Activated CD4-positive, alpha-beta T cell treated with anti-CD3 and anti-CD28 coated beads for 24 hours (primary cell): ENCODE results near the gene TMEM217.

Experiments used
- DNase-seq, 2 donors: peaks; one replicate each; pipeline ENCODE4 v3.0.0-alpha.2; 2020; ENCODE audit warnings: low read depth in 2 of 2

TMEM217 gene

GRCh38 chr6:37280162-37280887 lies 22.4 kb upstream of the TMEM217 start:
- DNase-seq = no peak

- DNase-seq = no peak
These were observed 21.6 kb upstream of the TMEM217 start for GRCh38 chr6:37279366-37280134.

GRCh38 chr6:37277001-37277409 lies 19.1 kb upstream of the TMEM217 start:
- no peak for DNase-seq

GRCh38 chr6:37275350-37275749 lies 17.4 kb upstream of the TMEM217 start:
- DNase-seq = no peak

- DNase-seq = no peak
These were observed 15.7 kb upstream of the TMEM217 start for GRCh38 chr6:37273690-37274089.

GRCh38 chr6:37272834-37273566 lies 15.1 kb upstream of the TMEM217 start:
- no peak for DNase-seq

- no peak for DNase-seq
These were observed 11.2 kb upstream of the TMEM217 start for GRCh38 chr6:37269105-37269504.

- no peak for DNase-seq
These were observed 7.9 kb upstream of the TMEM217 start for GRCh38 chr6:37265860-37266259.

GRCh38 chr6:37265001-37265400 lies 7.1 kb upstream of the TMEM217 start:
- no peak for DNase-seq

GRCh38 chr6:37262446-37263026 lies 4.6 kb upstream of the TMEM217 start:
- no peak for DNase-seq

- no peak for DNase-seq
These were observed 3.3 kb upstream of the TMEM217 start for GRCh38 chr6:37261198-37261597.

- DNase-seq = no peak
These were observed 2.5 kb upstream of the TMEM217 start for GRCh38 chr6:37260444-37260843.

GRCh38 chr6:37260040-37260439 lies 2.1 kb upstream of the TMEM217 start:
- DNase-seq = no peak

- DNase-seq = no peak
These were observed 1.2 kb upstream of the TMEM217 start for GRCh38 chr6:37259191-37259590.

- DNase-seq = no peak
These were observed 611 bp upstream of the TMEM217 start for GRCh38 chr6:37258405-37259105.

GRCh38 chr6:37257320-37257633 lies 667 bp downstream of the TMEM217 start:
- no peak for DNase-seq

GRCh38 chr6:37256692-37257319 lies 1.1 kb downstream of the TMEM217 start:
- DNase-seq = no peak

- DNase-seq = no peak
These were observed 3.1 kb downstream of the TMEM217 start for GRCh38 chr6:37254881-37255280.

GRCh38 chr6:37253486-37254007 lies 4.4 kb downstream of the TMEM217 start:
- DNase-seq = no peak

- no peak for DNase-seq
These were observed 6.6 kb downstream of the TMEM217 start for GRCh38 chr6:37251211-37251780.
